GM12878 (cell line): ENCODE results near the gene ELF2. TPM values are rescaled to one million over a fixed set of nuclear protein-coding genes. Genes with fewer than 3 reads are reported as not detected.

Source experiments
- ATAC-seq: fragments of 200-7000 bp; cut with Tn5 transposase; 3 replicates; pipeline ENCODE4 v1.9.1; 2020; ENCODE audit warnings: mild to moderate bottlenecking, moderate library complexity
- BruUV-seq: library from RNA; stranded (reverse); fragments of 400-500 nt; replicated peaks from 2 replicates; lab custom pipeline; 2021; lab: Mats Ljungman, UMichigan
- CTCF ChIA-PET: fragments of 300-600 bp; sonication (Branson Sonifier 250); formaldehyde crosslinking; extraction: SDS; loops from one replicate; lab custom pipeline; 2021; ENCODE audit warnings: inconsistent platforms; lab: Yijun Ruan, JAX
- POLR2A ChIA-PET: fragments of 350-600 bp; formaldehyde crosslinking; extraction: SDS; loops from one replicate; lab custom pipeline; 2021; ENCODE audit warnings: inconsistent platforms; lab: Charles Lee
- RAD21 ChIA-PET: fragments of 300-600 bp; sonication (Branson Sonifier 250); formaldehyde crosslinking; loops from one replicate; lab custom pipeline; 2023; ENCODE audit warnings: antibody characterized with exemption; ENCODE audit not compliant: unreplicated experiment; lab: Charles Lee
- SMC1A ChIA-PET: fragments of 300-600 bp; sonication (Branson Sonifier 250); formaldehyde crosslinking; loops from one replicate; lab custom pipeline; 2023; ENCODE audit not compliant: unreplicated experiment, uncharacterized antibody; lab: Charles Lee
- DNase-seq: peaks from one replicate; pipeline ENCODE4 v3.0.0-alpha.2; 2011; ENCODE audit warnings: low read depth, low spot score
- FAIRE-seq: peaks from 3 replicates; lab custom pipeline; 2011; peaks lifted over from hg19 to GRCh38; lab: Jason Lieb, UNC
- H2AFZ ChIP-seq: 2 replicates; pipeline ENCODE4 v1.6.0; 2011; ENCODE audit warnings: low read depth, low read length, control low read depth; ENCODE audit not compliant: control insufficient read depth
- H3K27ac ChIP-seq: 2 replicates; pipeline ENCODE4 v1.5.1; 2011; ENCODE audit warnings: control low read depth; ENCODE audit not compliant: control insufficient read depth, insufficient read depth
- H3K27me3 ChIP-seq, 2 experiments: replicated peaks in 1 of 2; 2 replicates each; pipeline versions ENCODE4 v1.6.0 to v1.6.1; 2011; ENCODE audit warnings: low read length in 1 of 2; ENCODE audit not compliant: control insufficient read depth in 2 of 2, insufficient read depth in 2 of 2
- H3K36me3 ChIP-seq, 2 experiments: 2 replicates each; pipeline ENCODE4 v1.5.1; 2011; ENCODE audit warnings: low read length in 1 of 2; ENCODE audit not compliant: control insufficient read depth in 2 of 2, insufficient read depth in 2 of 2
- H3K4me1 ChIP-seq: 2 replicates; pipeline ENCODE4 v1.6.1; 2011; ENCODE audit warnings: mild to moderate bottlenecking, low read length, moderate library complexity, mixed read lengths; ENCODE audit not compliant: control insufficient read depth, insufficient read depth
- H3K4me2 ChIP-seq: 2 replicates; pipeline ENCODE4 v1.6.0; 2011; ENCODE audit warnings: control low read depth; ENCODE audit not compliant: control insufficient read depth, insufficient read depth
- H3K4me3 ChIP-seq: fragments of 200-600 bp; sonication (generic); 2 replicates; pipeline ENCODE4 v1.5.1; 2016
- H3K79me2 ChIP-seq: 2 replicates; pipeline ENCODE4 v1.6.0; 2011; ENCODE audit warnings: low read length; ENCODE audit not compliant: control insufficient read depth, insufficient read depth
- H3K9ac ChIP-seq: 2 replicates; pipeline ENCODE4 v1.8.0; 2011; ENCODE audit warnings: low read length, control low read depth, mixed read lengths; ENCODE audit not compliant: control insufficient read depth, insufficient read depth
- H3K9me3 ChIP-seq: replicated peaks from 3 replicates; pipeline ENCODE4 v1.5.1; 2011; ENCODE audit warnings: mild to moderate bottlenecking, low read length; ENCODE audit not compliant: control insufficient read depth, insufficient read depth
- H4K20me1 ChIP-seq: 2 replicates; pipeline ENCODE4 v1.6.0; 2011; ENCODE audit not compliant: control insufficient read depth, insufficient read depth
- ASH2L ChIP-seq: fragments of 300-600, 200-600 bp; sonication (generic); IDR thresholded peaks from 2 replicates; pipeline ENCODE4 v1.6.1; 2017; ENCODE audit warnings: low read depth, mild to moderate bottlenecking, borderline replicate concordance
- BMI1 ChIP-seq: fragments of 450-650 bp; IDR thresholded peaks from 2 replicates; pipeline ENCODE4 v1.6.1; 2016; ENCODE audit warnings: mild to moderate bottlenecking, moderate library complexity, borderline replicate concordance
- CEBPB ChIP-seq, 2 experiments: fragments of 150-350 bp in 1 of 2; IDR thresholded peaks; 2 replicates each; pipeline ENCODE4 v1.6.1; 2012 to 2014; ENCODE audit warnings: low read depth in 2 of 2, low read length in 2 of 2, borderline replicate concordance in 1 of 2, inconsistent platforms in 1 of 2
- CHD2 ChIP-seq: IDR thresholded peaks from 2 replicates; pipeline ENCODE4 v1.6.1; 2011; ENCODE audit warnings: low read depth, low read length, improper control_type of control experiment, borderline replicate concordance
- ESRRA ChIP-seq: IDR thresholded peaks from 2 replicates; pipeline ENCODE4 v1.6.1; 2012; ENCODE audit warnings: mild to moderate bottlenecking, low read length, improper control_type of control experiment
- GABPA ChIP-seq: IDR thresholded peaks from 2 replicates; pipeline ENCODE4 v1.6.1; 2014; ENCODE audit warnings: antibody characterized with exemption, low read depth, mild to moderate bottlenecking, inconsistent platforms
- HDGF ChIP-seq: fragments of 450-650 bp; IDR thresholded peaks from 2 replicates; pipeline ENCODE4 v1.6.1; 2016; ENCODE audit warnings: antibody characterized with exemption
- KLF5 ChIP-seq: fragments of 450-650 bp; IDR thresholded peaks from 2 replicates; pipeline ENCODE4 v1.6.1; 2014; ENCODE audit warnings: mild to moderate bottlenecking; ENCODE audit not compliant: partially characterized antibody
- NR2C1 ChIP-seq: fragments of 450-650 bp; IDR thresholded peaks from 2 replicates; pipeline ENCODE4 v1.6.1; 2017; ENCODE audit warnings: antibody characterized with exemption, mild to moderate bottlenecking, moderate library complexity
- POLR2A ChIP-seq: IDR thresholded peaks from 2 replicates; pipeline ENCODE4 v1.6.1; 2011; ENCODE audit warnings: low read depth, mild to moderate bottlenecking, low read length
- POLR2AphosphoS2 ChIP-seq: IDR thresholded peaks from 2 replicates; pipeline ENCODE4 v1.6.1; 2011; ENCODE audit warnings: low read depth, mild to moderate bottlenecking, low read length, improper control_type of control experiment, moderate library complexity
- POLR2AphosphoS5 ChIP-seq: IDR thresholded peaks from 2 replicates; pipeline ENCODE4 v1.6.1; 2011; ENCODE audit warnings: mild to moderate bottlenecking, low read length, inconsistent platforms
- RBBP5 ChIP-seq: fragments of 200-600 bp; sonication (generic); conservative IDR thresholded peaks from 2 replicates; pipeline ENCODE4 v1.6.1; 2016
- SP1 ChIP-seq: IDR thresholded peaks from one replicate; pipeline ENCODE4 v1.6.1; 2011; ENCODE audit warnings: low read depth, low read length
- TCF3 ChIP-seq: IDR thresholded peaks from 2 replicates; pipeline ENCODE4 v1.6.1; 2012; ENCODE audit warnings: low read depth, mild to moderate bottlenecking, low read length, borderline replicate concordance; ENCODE audit not compliant: insufficient read depth
- ZNF24 ChIP-seq: fragments of 450-650 bp; IDR thresholded peaks from 2 replicates; pipeline ENCODE4 v1.6.1; 2017; ENCODE audit warnings: antibody characterized with exemption, mild to moderate bottlenecking
- ZNF274 ChIP-seq: IDR thresholded peaks from one replicate; pipeline ENCODE4 v1.8.0; 2011; ENCODE audit not compliant: insufficient read length, insufficient read depth
- WGBS: methylation state at CpG from one replicate; pipeline ENCODE4 v1.1.6; 2016; ENCODE audit warnings: low lambda C conversion rate; ENCODE audit not compliant: insufficient replicate concordance, insufficient coverage; ENCODE audit errors: missing lambda C conversion rate; 5-methylcytosine and 5-hydroxymethylcytosine counted together
- in situ Hi-C: fragments of 300-500 bp; cut with MboI; formaldehyde crosslinking; loops from 9 replicates; pipeline ENCODE4 v1.14.3; 2018; ENCODE audit warnings: mixed read lengths
- intact Hi-C: fragments of 100-400 bp; cut with micrococcal nuclease; formaldehyde crosslinking; loops from one replicate; pipeline ENCODE4 v1.14.2; 2022; ENCODE audit not compliant: unreplicated experiment
- polyA plus RNA-seq, 11 experiments: library from polyadenylated mRNA; depleted of rRNA in 4 of 11; unstranded in 6 of 11; stranded (reverse) in 5 of 11; fragments of >200 nt; fragmentation: Nextera tagmentation in 4 of 11; fragmentation: Illumina TruSeq in 1 of 11; extraction: Ambion mirVana in 4 of 11; extraction: Trizol in 1 of 11; gene quantifications; 1 replicate in 1 of 11; 2 replicates in 10 of 11; pipeline versions ENCODE4 v1.2.1 to v1.2.3, GENCODE V29; 2011 to 2016; ENCODE audit warnings: inconsistent platforms in 2 of 11, missing spikeins in 2 of 11, low read depth in 1 of 11
- total RNA-seq, 4 experiments: library from RNA; depleted of rRNA in 3 of 4; stranded (reverse); fragments of >200 nt in 3 of 4; fragmentation: Illumina TruSeq in 1 of 4; extraction: Trizol in 1 of 4; gene quantifications; 2 replicates each; pipeline versions ENCODE4 v1.2.1 to v1.2.3, GENCODE V29; 2013 to 2021
- TF ChIP-seq, protein P1 (sequence below): fragments of 450-650 bp; IDR thresholded peaks from 2 replicates; pipeline ENCODE4 v1.6.1; 2017; ENCODE audit warnings: borderline replicate concordance

The ELF2 gene
- total and polyA plus RNA-seq, 10 of the 15 experiments (the other 5 are each of a cell fraction or from before 2014, with no cell fraction given), result 10.5 to 30.1 (median 20.5) TPM

DNA sequence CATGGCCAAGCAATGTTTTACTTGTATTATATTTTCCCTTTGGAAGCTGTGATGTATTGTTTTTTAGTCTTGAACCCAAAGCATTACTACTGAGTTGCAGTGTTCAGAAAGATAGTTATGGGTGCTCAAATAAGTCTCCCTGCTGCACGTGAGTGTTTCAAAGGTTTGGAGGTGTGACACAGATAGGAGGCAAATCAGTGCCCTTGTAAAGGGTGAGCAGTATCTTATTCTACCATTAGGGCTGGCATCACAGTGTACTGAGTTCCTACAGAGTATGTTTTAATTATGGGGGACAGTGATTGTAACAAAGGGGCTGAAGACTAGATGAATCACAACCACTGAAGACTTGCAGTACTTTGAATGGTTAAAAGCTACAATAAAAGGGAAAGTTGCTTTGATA is 123.1 kb downstream of the ELF2 start:
- Histone ChIP-seq H3K9ac (no peak overlapping the region), H3K4me3 (no peak overlapping the region), H2AFZ (no peak overlapping the region), H3K36me3 (peaks cover 0 to 32% of the 10 kb centered on the region in 2 experiments; a peak in 3 of 4 replicates), H3K27ac (no peak overlapping the region), H3K4me2 (no peak overlapping the region), H3K4me1 (no peaks in the 10 kb centered on the region), H3K79me2 (no peaks in the 10 kb centered on the region), H3K27me3 (no peaks in the 10 kb centered on the region), H3K9me3 (no peaks in the 10 kb centered on the region), H4K20me1 (no peaks in the 10 kb centered on the region)
- 100% methylated on average over 1 of the region's 1 CpG for WGBS
- ChIA-PET RAD21 (interaction anchor here (3.3 kb wide), 1 partner anchor 23 kb away, joined by 12 read pairs; no protein-coding TSS in a partner anchor), POLR2A (interaction anchor here (0.7 kb wide), 1 partner anchor 11 kb away, joined by 3 read pairs; no protein-coding TSS in a partner anchor), SMC1A (interaction anchor here (1.0 to 1.5 kb wide), 3 partner anchors 13 to 27 kb away, joined by 3 to 4 read pairs (median 4); no protein-coding TSS in a partner anchor), CTCF (interaction anchor here (0.6 to 5.4 kb wide), 3 partner anchors 9 to 46 kb away, joined by 3 to 38 read pairs (median 4); no protein-coding TSS in a partner anchor)
- no peak for ATAC-seq
- TF ChIP-seq POLR2AphosphoS5 (0 out of 2 replicates have a peak, but pooled peaks have one; percentile 11), RBBP5 (no peak)
- no peak for DNase-seq
- FAIRE-seq, result no peak
- intact Hi-C loops (no loop called here), in situ Hi-C loops (no loop called here)
- BruUV-seq, result no TSS peak

DNA sequence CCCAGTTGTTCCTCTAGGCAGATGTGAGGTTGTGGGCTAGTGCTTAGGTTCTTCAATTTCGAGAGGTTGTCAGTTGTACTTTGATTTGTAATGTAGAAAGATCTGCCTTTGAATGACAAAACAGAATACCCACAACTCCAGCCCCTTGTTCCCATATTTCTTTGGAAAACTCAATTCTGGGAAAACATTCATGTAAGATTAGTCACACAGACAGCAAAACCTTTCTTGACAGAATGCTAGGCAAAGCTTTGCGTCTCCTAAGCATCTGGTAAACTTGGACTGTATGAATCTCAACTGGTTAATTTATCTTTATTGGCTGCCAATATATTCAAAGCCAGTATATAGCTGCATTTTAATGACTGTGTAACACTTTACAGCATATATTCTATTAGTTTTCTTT is 126.6 kb downstream of the ELF2 start:
- intact Hi-C loops (no loop called here), in situ Hi-C loops (no loop called here)
- H3K9me3 ChIP-seq, result no peaks in the 10 kb centered on the region
- ChIA-PET RAD21 (no interaction called here), POLR2A (interaction anchor here (0.6 to 0.7 kb wide), 3 partner anchors 30 to 341 kb away, joined by 3 to 5 read pairs (median 5); no protein-coding TSS in a partner anchor), CTCF (interaction anchor here (0.6 kb wide), 1 partner anchor 12 kb away, joined by 3 read pairs; no protein-coding TSS in a partner anchor), SMC1A (interaction anchor here (0.5 to 1.1 kb wide), 3 partner anchors 20 to 256 kb away, joined by 3 to 5 read pairs (median 3); no protein-coding TSS in a partner anchor)
- H3K4me3 ChIP-seq, result no peak overlapping the region
- DNase-seq, result no peak
- no peak overlapping the region for H3K4me2 ChIP-seq
- no peaks in the 10 kb centered on the region for H3K79me2 ChIP-seq
- FAIRE-seq, result no peak
- WGBS, result 67% methylated on average over 2 of the region's 2 CpGs
- BruUV-seq, result no TSS peak
- no peaks in the 10 kb centered on the region for H3K4me1 ChIP-seq
- H4K20me1 ChIP-seq, result no peaks in the 10 kb centered on the region
- H2AFZ ChIP-seq, result no peak overlapping the region
- H3K36me3 ChIP-seq, result peaks cover 0 to 31% of the 10 kb centered on the region in 2 experiments; a peak in 2 of 4 replicates
- H3K9ac ChIP-seq, result no peak overlapping the region
- no peak overlapping the region for H3K27ac ChIP-seq
- ATAC-seq, result 0 out of 3 replicates have a peak, but pooled peaks have one; percentile 18
- H3K27me3 ChIP-seq, result no peaks in the 10 kb centered on the region
- no peak for TF ChIP-seq GABPA
- no peak for TF ChIP-seq CHD2
- no peak for TF ChIP-seq POLR2A
- TF ChIP-seq POLR2AphosphoS2, result no peak
- TF ChIP-seq HDGF, result no peak
- no peak for TF ChIP-seq TCF3
- TF ChIP-seq CEBPB (IDR thresholded peaks at IDR 0.05; ENCODE audit: borderline replicate concordance in 1 of 2, low read depth in 2 of 2, low read length in 2 of 2), result no peak
- no peak for TF ChIP-seq SP1
- TF ChIP-seq KLF5, result no peak
- TF ChIP-seq, protein P1, sequence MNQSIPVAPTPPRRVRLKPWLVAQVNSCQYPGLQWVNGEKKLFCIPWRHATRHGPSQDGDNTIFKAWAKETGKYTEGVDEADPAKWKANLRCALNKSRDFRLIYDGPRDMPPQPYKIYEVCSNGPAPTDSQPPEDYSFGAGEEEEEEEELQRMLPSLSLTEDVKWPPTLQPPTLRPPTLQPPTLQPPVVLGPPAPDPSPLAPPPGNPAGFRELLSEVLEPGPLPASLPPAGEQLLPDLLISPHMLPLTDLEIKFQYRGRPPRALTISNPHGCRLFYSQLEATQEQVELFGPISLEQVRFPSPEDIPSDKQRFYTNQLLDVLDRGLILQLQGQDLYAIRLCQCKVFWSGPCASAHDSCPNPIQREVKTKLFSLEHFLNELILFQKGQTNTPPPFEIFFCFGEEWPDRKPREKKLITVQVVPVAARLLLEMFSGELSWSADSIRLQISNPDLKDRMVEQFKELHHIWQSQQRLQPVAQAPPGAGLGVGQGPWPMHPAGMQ, result no peak
- no peak for TF ChIP-seq ZNF24
- no peak for TF ChIP-seq ESRRA
- no peak for TF ChIP-seq NR2C1
- TF ChIP-seq ZNF274, result no peak
- TF ChIP-seq ASH2L, result no peak
- TF ChIP-seq BMI1, result no peak
